ENCODE data around the gene UQCC5.

- TF ChIP-seq CTCF (IDR thresholded peaks at IDR 0.05) (no peak), POLR2A (IDR thresholded peaks at IDR 0.05) (no peak)
Measured at GRCh38 chr3:52487050-52487787, 49.2 kb upstream of the UQCC5 start.

Data from body of pancreas (tissue), 4 donors.